ENCODE data around the gene MYO9A. TPM values are rescaled to one million over a fixed set of nuclear protein-coding genes. Genes with fewer than 3 reads are reported as not detected.
"Not testable (repeated sequence)": the region's sequence is repeated elsewhere in the genome, so short reads cannot be mapped to it uniquely, and the experiment has no call there.

Gene MYO9A
- total RNA-seq, 1 experiment from 2014 or later = 30.1 TPM

GRCh38 chr15:72058585-72058984, 59.4 kb downstream of the MYO9A start:
- H3K27ac ChIP-seq (ENCODE audit: low read depth, low read length, poor library complexity, severe bottlenecking) = no peak overlapping the region
- ChIA-PET POLR2A (ENCODE audit: low non-redundant PET) (no interaction called here), CTCF (no interaction called here)
- H3K36me3 ChIP-seq (ENCODE audit: insufficient read depth, low read length, poor library complexity, severe bottlenecking) = no peaks in the 10 kb centered on the region
- intact Hi-C loops (cut with micrococcal nuclease; ENCODE audit: unreplicated experiment) = no loop called here
- TF ChIP-seq CTCF (conservative IDR thresholded peaks at IDR 0.05; ENCODE audit: low read depth, low read length) (no peak), EZH2 (IDR thresholded peaks at IDR 0.05; ENCODE audit: borderline replicate concordance, low read depth, low read length, poor library complexity, severe bottlenecking) (no peak)
- H3K4me1 ChIP-seq (ENCODE audit: insufficient read depth, low read length, poor library complexity, severe bottlenecking) = no peaks in the 10 kb centered on the region
- no peak for DNase-seq (ENCODE audit: low spot score)
- no TSS peak for BruUV-seq (replicated peaks)
- no peaks in the 10 kb centered on the region for H3K27me3 ChIP-seq (replicated peaks; ENCODE audit: insufficient read depth, low read depth, low read length, poor library complexity)
- no peak overlapping the region for H3K4me3 ChIP-seq (ENCODE audit: low read depth, low read length, poor library complexity, severe bottlenecking)
- H3K9me3 ChIP-seq (ENCODE audit: low read depth, low read length, poor library complexity, severe bottlenecking) = no peaks in the 10 kb centered on the region

- Histone ChIP-seq H3K4me3 (ENCODE audit: low read depth, low read length, poor library complexity, severe bottlenecking) (no peak overlapping the region), H3K27ac (ENCODE audit: low read depth, low read length, poor library complexity, severe bottlenecking) (no peak overlapping the region), H3K27me3 (replicated peaks; ENCODE audit: insufficient read depth, low read depth, low read length, poor library complexity) (no peaks in the 10 kb centered on the region), H3K4me1 (ENCODE audit: insufficient read depth, low read length, poor library complexity, severe bottlenecking) (no peaks in the 10 kb centered on the region), H3K9me3 (ENCODE audit: low read depth, low read length, poor library complexity, severe bottlenecking) (no peaks in the 10 kb centered on the region), H3K36me3 (ENCODE audit: insufficient read depth, low read length, poor library complexity, severe bottlenecking) (no peaks in the 10 kb centered on the region)
- no TSS peak for BruUV-seq (replicated peaks)
- intact Hi-C loops (cut with micrococcal nuclease; ENCODE audit: unreplicated experiment) = no loop called here
- DNase-seq (ENCODE audit: low spot score) = no peak
- TF ChIP-seq EZH2 (IDR thresholded peaks at IDR 0.05; ENCODE audit: borderline replicate concordance, low read depth, low read length, poor library complexity, severe bottlenecking) = no peak
- TF ChIP-seq CTCF (conservative IDR thresholded peaks at IDR 0.05; ENCODE audit: low read depth, low read length) = no peak
- ChIA-PET POLR2A (ENCODE audit: low non-redundant PET) (no interaction called here), CTCF (no interaction called here)
Observed at GRCh38 chr15:72057548-72058091, 60.3 kb downstream of the MYO9A start.

- POLR2A ChIA-PET (ENCODE audit: low non-redundant PET); BruUV-seq (replicated peaks); H3K9me3 ChIP-seq (ENCODE audit: low read depth, low read length, poor library complexity, severe bottlenecking): not testable (repeated sequence)
Observed at GRCh38 chr15:72056217-72056616, 61.7 kb downstream of the MYO9A start.

DNA sequence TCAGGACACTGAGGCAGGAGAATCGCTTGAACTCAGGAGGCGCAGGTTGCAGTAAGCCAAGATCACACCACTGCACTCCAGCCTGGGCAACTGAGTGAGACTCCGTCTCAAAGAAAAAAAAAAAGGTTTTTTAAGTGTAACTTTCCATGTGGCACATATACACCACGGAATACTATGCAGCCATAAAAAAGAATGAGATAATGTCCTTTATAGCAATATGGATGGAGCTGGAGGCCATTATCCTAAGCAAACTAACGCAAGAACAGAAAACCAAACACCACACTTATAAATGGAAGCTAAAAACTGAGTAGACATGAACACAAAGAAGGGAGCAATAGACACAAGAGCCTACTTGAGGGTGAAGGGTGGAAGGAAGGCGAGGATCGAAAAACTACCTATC, 64.7 kb downstream of the MYO9A start:
- H3K4me3 ChIP-seq (ENCODE audit: low read depth, low read length, poor library complexity, severe bottlenecking); DNase-seq (ENCODE audit: low spot score); intact Hi-C loops (cut with micrococcal nuclease; ENCODE audit: unreplicated experiment); H3K27me3 ChIP-seq (replicated peaks; ENCODE audit: insufficient read depth, low read depth, low read length, poor library complexity); H3K27ac ChIP-seq (ENCODE audit: low read depth, low read length, poor library complexity, severe bottlenecking); CTCF ChIA-PET; H3K36me3 ChIP-seq (ENCODE audit: insufficient read depth, low read length, poor library complexity, severe bottlenecking); POLR2A ChIA-PET (ENCODE audit: low non-redundant PET); BruUV-seq (replicated peaks); H3K9me3 ChIP-seq (ENCODE audit: low read depth, low read length, poor library complexity, severe bottlenecking); H3K4me1 ChIP-seq (ENCODE audit: insufficient read depth, low read length, poor library complexity, severe bottlenecking): not testable (repeated sequence)

More at GRCh38 chr15:72056217-72056616, 61.7 kb downstream of the MYO9A start:
- H3K27me3 ChIP-seq (replicated peaks; ENCODE audit: insufficient read depth, low read depth, low read length, poor library complexity); CTCF ChIA-PET; H3K4me3 ChIP-seq (ENCODE audit: low read depth, low read length, poor library complexity, severe bottlenecking); H3K27ac ChIP-seq (ENCODE audit: low read depth, low read length, poor library complexity, severe bottlenecking); intact Hi-C loops (cut with micrococcal nuclease; ENCODE audit: unreplicated experiment); H3K36me3 ChIP-seq (ENCODE audit: insufficient read depth, low read length, poor library complexity, severe bottlenecking); DNase-seq (ENCODE audit: low spot score); H3K4me1 ChIP-seq (ENCODE audit: insufficient read depth, low read length, poor library complexity, severe bottlenecking): not testable (repeated sequence)
